ENCODE measurements around the gene HAGHL. TPM values are rescaled to one million over a fixed set of nuclear protein-coding genes. Genes with fewer than 3 reads are reported as not detected.
"Not testable (repeated sequence)": the region's sequence is repeated elsewhere in the genome, so short reads cannot be mapped to it uniquely, and the experiment has no call there.

Gene HAGHL
- total RNA-seq, 2 experiments from 2014 or later: 8.9 to 9.1 TPM

- POLR2A ChIA-PET: interaction anchor here (1.5 to 4.9 kb wide), 3 partner anchors 7 to 15 kb away, joined by 5 to 35 read pairs (median 22); partner anchors contain the start of genes RHOT2 and WDR24
- H3K9me3 Mint-ChIP-seq: no peaks in the 10 kb centered on the region
- peaks cover 31% of the 10 kb centered on the region for H3K36me3 Mint-ChIP-seq (ENCODE audit: low read depth)
- no peaks in the 10 kb centered on the region for H3K27me3 Mint-ChIP-seq
- H3K27ac Mint-ChIP-seq: peak overlapping the region; percentile 58
- H3K4me1 Mint-ChIP-seq: peaks cover 45% of the 10 kb centered on the region
- no peak for DNase-seq
- peak overlapping the region; percentile 81 for H3K4me3 Mint-ChIP-seq
- CTCF ChIA-PET: interaction anchor here (1.7 kb wide), 1 partner anchor 15 kb away, joined by 4 read pairs; the partner anchor contains the start of gene RHOT2
Observed at GRCh38 chr16:682493-683395, 44.2 kb upstream of the HAGHL start.

- H3K9me3 Mint-ChIP-seq: no peaks in the 10 kb centered on the region
- POLR2A ChIA-PET: interaction anchor here (1.0 to 1.9 kb wide), 8 partner anchors 8 to 47 kb away, joined by 3 to 16 read pairs (median 5); partner anchors contain the start of genes ANTKMT, METTL26 and RHBDL1
- H3K27ac Mint-ChIP-seq: peak overlapping the region; percentile 35
Observed at GRCh38 chr16:683396-684070, 43.4 kb upstream of the HAGHL start.

GRCh38 chr16:684071-684794 is 42.7 kb upstream of the HAGHL start, which contains the start of gene JMJD8:
Gene JMJD8, minus strand, starts transcription at chr16:684334. Its CDS starts 15 bp downstream, at chr16:684319.
- Mint-ChIP-seq H3K9me3 (no peaks in the 10 kb centered on the region), H3K36me3 (ENCODE audit: low read depth) (peaks cover 31% of the 10 kb centered on the region), H3K4me3 (peak within 1 kb of the TSS; percentile 81), H3K27me3 (no peaks in the 10 kb centered on the region), H3K4me1 (peaks cover 49% of the 10 kb centered on the region), H3K27ac (peak within 1 kb of the TSS; percentile 64)
- ChIA-PET POLR2A (interaction anchor here (0.7 to 1.9 kb wide), 9 partner anchors 9 to 47 kb away, joined by 3 to 16 read pairs (median 4); partner anchors contain the start of genes ANTKMT, METTL26 and RHBDL1), CTCF (no interaction called here)
- peak; percentile 97 for DNase-seq

More at GRCh38 chr16:683396-684070, 43.4 kb upstream of the HAGHL start:
- Mint-ChIP-seq H3K36me3 (ENCODE audit: low read depth) (peaks cover 31% of the 10 kb centered on the region), H3K27me3 (no peaks in the 10 kb centered on the region), H3K4me3 (peak overlapping the region; percentile 81), H3K4me1 (peaks cover 47% of the 10 kb centered on the region)
- no peak for DNase-seq
- CTCF ChIA-PET: no interaction called here

GRCh38 chr16:684961-685696 is 41.8 kb upstream of the HAGHL start:
- Mint-ChIP-seq H3K27ac (no peak overlapping the region), H3K36me3 (ENCODE audit: low read depth) (peaks cover 31% of the 10 kb centered on the region), H3K9me3 (no peaks in the 10 kb centered on the region), H3K4me1 (peaks cover 51% of the 10 kb centered on the region), H3K27me3 (no peaks in the 10 kb centered on the region), H3K4me3 (no peak overlapping the region)
- DNase-seq: no peak
- POLR2A ChIA-PET: interaction anchor here (0.7 to 1.9 kb wide), 6 partner anchors 10 to 48 kb away, joined by 3 to 16 read pairs (median 6); partner anchors contain the start of genes ANTKMT, METTL26 and RHBDL1
- CTCF ChIA-PET: no interaction called here

- Mint-ChIP-seq H3K9me3 (no peaks in the 10 kb centered on the region), H3K27me3 (no peaks in the 10 kb centered on the region), H3K36me3 (ENCODE audit: low read depth) (peaks cover 30% of the 10 kb centered on the region), H3K27ac (no peak overlapping the region), H3K4me1 (peaks cover 56% of the 10 kb centered on the region), H3K4me3 (peak overlapping the region; percentile 30)
- POLR2A ChIA-PET: interaction anchor here (1.0 kb wide), 1 partner anchor 9 kb away, joined by 3 read pairs; no protein-coding TSS in a partner anchor
- CTCF ChIA-PET: interaction anchor here (0.9 to 1.3 kb wide), 2 partner anchors 9 to 19 kb away, joined by 3 to 4 read pairs; partner anchors contain the start of gene RHOT2
- no peak for DNase-seq
Observed at GRCh38 chr16:685967-686366, 40.9 kb upstream of the HAGHL start.

GRCh38 chr16:686459-687260 is 40.2 kb upstream of the HAGHL start:
- CTCF ChIA-PET: interaction anchor here (0.9 to 1.3 kb wide), 2 partner anchors 9 to 19 kb away, joined by 3 to 4 read pairs; partner anchors contain the start of gene RHOT2
- peaks cover 25% of the 10 kb centered on the region for H3K36me3 Mint-ChIP-seq (ENCODE audit: low read depth)
- POLR2A ChIA-PET: interaction anchor here (1.0 kb wide), 1 partner anchor 9 kb away, joined by 3 read pairs; no protein-coding TSS in a partner anchor
- no peaks in the 10 kb centered on the region for H3K27me3 Mint-ChIP-seq
- H3K27ac Mint-ChIP-seq: no peak overlapping the region
- H3K4me1 Mint-ChIP-seq: peaks cover 51% of the 10 kb centered on the region
- H3K9me3 Mint-ChIP-seq: no peaks in the 10 kb centered on the region
- H3K4me3 Mint-ChIP-seq: no peak overlapping the region
- no peak for DNase-seq

- H3K27ac Mint-ChIP-seq: no peak overlapping the region
- peaks cover 19% of the 10 kb centered on the region for H3K36me3 Mint-ChIP-seq (ENCODE audit: low read depth)
- H3K27me3 Mint-ChIP-seq: no peaks in the 10 kb centered on the region
- no peaks in the 10 kb centered on the region for H3K9me3 Mint-ChIP-seq
- ChIA-PET POLR2A (interaction anchor here (1.0 kb wide), 1 partner anchor 9 kb away, joined by 3 read pairs; no protein-coding TSS in a partner anchor), CTCF (no interaction called here)
- no peak overlapping the region for H3K4me3 Mint-ChIP-seq
- peaks cover 46% of the 10 kb centered on the region for H3K4me1 Mint-ChIP-seq
- DNase-seq: no peak
Observed at GRCh38 chr16:687499-687898, 39.4 kb upstream of the HAGHL start.

- H3K9me3 Mint-ChIP-seq: no peaks in the 10 kb centered on the region
- ChIA-PET CTCF (interaction anchor here (1.0 kb wide), 2 partner anchors 14 to 31 kb away, joined by 3 read pairs; partner anchors contain the start of gene RHBDL1), POLR2A (interaction anchor here (0.9 to 3.3 kb wide), 16 partner anchors 9 to 731 kb away, joined by 3 to 35 read pairs (median 6); partner anchors contain the start of genes ANTKMT, CHTF18, MCRIP2 and METTL26)
- H3K4me1 Mint-ChIP-seq: peaks cover 37% of the 10 kb centered on the region
- H3K27ac Mint-ChIP-seq: peak overlapping the region; percentile 85
- H3K27me3 Mint-ChIP-seq: no peaks in the 10 kb centered on the region
- DNase-seq: no peak
- H3K4me3 Mint-ChIP-seq: peak overlapping the region; percentile 84
- peaks cover 12% of the 10 kb centered on the region for H3K36me3 Mint-ChIP-seq (ENCODE audit: low read depth)
Observed at GRCh38 chr16:689175-689897, 37.6 kb upstream of the HAGHL start.

- POLR2A ChIA-PET: interaction anchor here (1.1 to 3.3 kb wide), 4 partner anchors 11 to 41 kb away, joined by 3 to 35 read pairs (median 13); partner anchors contain the start of genes CCDC78, RHBDL1, STUB1 and WDR90
- DNase-seq, H3K27ac Mint-ChIP-seq, H3K27me3 Mint-ChIP-seq, CTCF ChIA-PET, H3K9me3 Mint-ChIP-seq: not testable (repeated sequence)
- peaks cover 41% of the 10 kb centered on the region for H3K4me1 Mint-ChIP-seq
- H3K36me3 Mint-ChIP-seq (ENCODE audit: low read depth): peaks cover 11% of the 10 kb centered on the region
- H3K4me3 Mint-ChIP-seq: peak overlapping the region; percentile 55
Observed at GRCh38 chr16:691242-691641, 35.7 kb upstream of the HAGHL start.

- DNase-seq: no peak
- CTCF ChIA-PET: no interaction called here
- H3K36me3 Mint-ChIP-seq (ENCODE audit: low read depth): peaks cover 7% of the 10 kb centered on the region
- POLR2A ChIA-PET: interaction anchor here (1.0 to 1.4 kb wide), 3 partner anchors 10 to 23 kb away, joined by 3 to 4 read pairs (median 4); partner anchors contain the start of genes METRN and STUB1
- H3K4me1 Mint-ChIP-seq: peaks cover 50% of the 10 kb centered on the region
- H3K27ac Mint-ChIP-seq: no peak overlapping the region
- no peaks in the 10 kb centered on the region for H3K9me3 Mint-ChIP-seq
- H3K27me3 Mint-ChIP-seq: peaks cover 3% of the 10 kb centered on the region
- no peak overlapping the region for H3K4me3 Mint-ChIP-seq
Observed at GRCh38 chr16:692356-693108, 34.4 kb upstream of the HAGHL start.

Data from activated CD4-positive, alpha-beta memory T cell treated with anti-CD3 and anti-CD28 coated beads, Interleukin-2, amount 10 ng/mL, durations not matched to agents 7 days and 5 days (primary cell).